ENCODE results near the gene MAD1L1.

Gene MAD1L1

GRCh38 chr7:2019461-2019710, 213.4 kb downstream of the MAD1L1 start:
- no peak for DNase-seq

- no peak for DNase-seq
These were observed 213.9 kb downstream of the MAD1L1 start for GRCh38 chr7:2018569-2019460.

GRCh38 chr7:2017914-2018568, 214.7 kb downstream of the MAD1L1 start:
- no peak for DNase-seq

GRCh38 chr7:2017481-2017891, 215.3 kb downstream of the MAD1L1 start:
- no peak for DNase-seq

GRCh38 chr7:2016761-2017480, 215.8 kb downstream of the MAD1L1 start:
- no peak for DNase-seq

- no peak for DNase-seq
These were observed 216.6 kb downstream of the MAD1L1 start for GRCh38 chr7:2016021-2016631.

GRCh38 chr7:2015251-2015871, 217.4 kb downstream of the MAD1L1 start:
- no peak for DNase-seq

- no peak for DNase-seq
These were observed 218.1 kb downstream of the MAD1L1 start for GRCh38 chr7:2014391-2015241.

GRCh38 chr7:2013381-2014311, 219.1 kb downstream of the MAD1L1 start:
- DNase-seq, result no peak

GRCh38 chr7:2012981-2013380, 219.8 kb downstream of the MAD1L1 start:
- no peak for DNase-seq

- DNase-seq, result no peak
These were observed 220.5 kb downstream of the MAD1L1 start for GRCh38 chr7:2012044-2012900.

- DNase-seq, result no peak
These were observed 221.3 kb downstream of the MAD1L1 start for GRCh38 chr7:2011266-2012043.

- no peak for DNase-seq
These were observed 222.0 kb downstream of the MAD1L1 start for GRCh38 chr7:2010551-2011265.

- DNase-seq, result no peak
These were observed 222.6 kb downstream of the MAD1L1 start for GRCh38 chr7:2010101-2010500.

GRCh38 chr7:2009541-2010001, 223.2 kb downstream of the MAD1L1 start:
- no peak for DNase-seq

- no peak for DNase-seq
These were observed 223.7 kb downstream of the MAD1L1 start for GRCh38 chr7:2008936-2009540.

- DNase-seq, result no peak
These were observed 224.4 kb downstream of the MAD1L1 start for GRCh38 chr7:2008101-2008935.

Data from NK-92 treated with Interleukin-12 subunit alpha and Interleukin-12 subunit beta, amount 100 ng/mL, for 24 hours (cell line).